Ectodermal cell (in vitro differentiated cells): ENCODE results near the gene ZC3H7B. TPM values are rescaled to one million over a fixed set of nuclear protein-coding genes. Genes with fewer than 3 reads are reported as not detected.
"Not testable (repeated sequence)": the region's sequence is repeated elsewhere in the genome, so short reads cannot be mapped to it uniquely, and the experiment has no call there.

Experiments
- H3K27ac ChIP-seq: 2 replicates; pipeline ENCODE4 v1.7.0; 2013; ENCODE audit warnings: mild to moderate bottlenecking, low read depth, low read length; ENCODE audit not compliant: insufficient read depth, poor library complexity, severe bottlenecking
- H3K27me3 ChIP-seq: 2 replicates; pipeline ENCODE4 v1.7.0; 2013; ENCODE audit warnings: mild to moderate bottlenecking, low read length; ENCODE audit not compliant: insufficient read depth, control insufficient read depth, poor library complexity, severe bottlenecking
- H3K36me3 ChIP-seq: one replicate; pipeline ENCODE4 v1.7.0; 2013; ENCODE audit warnings: low read length; ENCODE audit not compliant: control insufficient read depth, insufficient read depth
- H3K4me1 ChIP-seq: one replicate; pipeline ENCODE4 v1.7.0; 2013; ENCODE audit warnings: low read length; ENCODE audit not compliant: control insufficient read depth, insufficient read depth
- H3K4me3 ChIP-seq: 2 replicates; pipeline ENCODE4 v1.7.0; 2013; ENCODE audit warnings: low read depth, low read length, control low read depth; ENCODE audit not compliant: insufficient read depth
- H3K9me3 ChIP-seq: 2 replicates; pipeline ENCODE4 v1.7.0; 2013; ENCODE audit warnings: mild to moderate bottlenecking, low read length, moderate library complexity; ENCODE audit not compliant: control insufficient read depth
- WGBS, 2 experiments: methylation state at CpG; one replicate each; pipeline ENCODE4 v1.1.7; 2013; ENCODE audit warnings: missing lambda C conversion rate in 2 of 2; 5-methylcytosine and 5-hydroxymethylcytosine counted together
- polyA plus RNA-seq, 4 experiments: library from polyadenylated mRNA; stranded (reverse); fragments of 50-300 nt; gene quantifications; one replicate each; pipeline ENCODE4 v1.2.3, GENCODE V29; 2013

The ZC3H7B gene
- polyA plus RNA-seq (2013, experiment 1 of 4): 69.3 TPM
- 66.1 TPM for polyA plus RNA-seq (2013, experiment 2 of 4)
- 44.7 TPM for polyA plus RNA-seq (2013, experiment 3 of 4)
- 49.9 TPM for polyA plus RNA-seq (2013, experiment 4 of 4)

- 0 to 1% methylated on average over 69 to 72 of the region's 74 CpGs for WGBS, 2 experiments
- peak within 1 kb of the TSS; percentile 26 for H3K27ac ChIP-seq
- no peaks in the 10 kb centered on the region for H3K9me3 ChIP-seq
- H3K4me3 ChIP-seq: peak within 1 kb of the TSS; percentile 86
- H3K27me3 ChIP-seq: no peaks in the 10 kb centered on the region
- peaks cover 13% of the 10 kb centered on the region for H3K4me1 ChIP-seq
- H3K36me3 ChIP-seq: no peaks in the 10 kb centered on the region
These were observed at the start of gene ZC3H7B for GRCh38 chr22:41301085-41302020. ZC3H7B (plus strand) TSS chr22:41301525; CDS start chr22:41320661, 19,136 bp downstream.

GRCh38 chr22:41252365-41252764 is 49.0 kb upstream of the ZC3H7B start:
- H3K9me3 ChIP-seq: no peaks in the 10 kb centered on the region
- H3K4me1 ChIP-seq: peaks cover 4% of the 10 kb centered on the region
- no peak overlapping the region for H3K4me3 ChIP-seq
- peaks cover 57% of the 10 kb centered on the region for H3K36me3 ChIP-seq
- H3K27ac ChIP-seq: no peak overlapping the region
- WGBS, 2 experiments: 96 to 97% methylated on average over 8 of the region's 8 CpGs
- H3K27me3 ChIP-seq: no peaks in the 10 kb centered on the region

- 94 to 95% methylated on average over 7 of the region's 7 CpGs for WGBS, 2 experiments
- no peaks in the 10 kb centered on the region for H3K27me3 ChIP-seq
- no peak overlapping the region for H3K4me3 ChIP-seq
- peaks cover 8% of the 10 kb centered on the region for H3K4me1 ChIP-seq
- H3K9me3 ChIP-seq: no peaks in the 10 kb centered on the region
- no peak overlapping the region for H3K27ac ChIP-seq
- peaks cover 64% of the 10 kb centered on the region for H3K36me3 ChIP-seq
These were observed 47.1 kb upstream of the ZC3H7B start for GRCh38 chr22:41254230-41254629.

DNA sequence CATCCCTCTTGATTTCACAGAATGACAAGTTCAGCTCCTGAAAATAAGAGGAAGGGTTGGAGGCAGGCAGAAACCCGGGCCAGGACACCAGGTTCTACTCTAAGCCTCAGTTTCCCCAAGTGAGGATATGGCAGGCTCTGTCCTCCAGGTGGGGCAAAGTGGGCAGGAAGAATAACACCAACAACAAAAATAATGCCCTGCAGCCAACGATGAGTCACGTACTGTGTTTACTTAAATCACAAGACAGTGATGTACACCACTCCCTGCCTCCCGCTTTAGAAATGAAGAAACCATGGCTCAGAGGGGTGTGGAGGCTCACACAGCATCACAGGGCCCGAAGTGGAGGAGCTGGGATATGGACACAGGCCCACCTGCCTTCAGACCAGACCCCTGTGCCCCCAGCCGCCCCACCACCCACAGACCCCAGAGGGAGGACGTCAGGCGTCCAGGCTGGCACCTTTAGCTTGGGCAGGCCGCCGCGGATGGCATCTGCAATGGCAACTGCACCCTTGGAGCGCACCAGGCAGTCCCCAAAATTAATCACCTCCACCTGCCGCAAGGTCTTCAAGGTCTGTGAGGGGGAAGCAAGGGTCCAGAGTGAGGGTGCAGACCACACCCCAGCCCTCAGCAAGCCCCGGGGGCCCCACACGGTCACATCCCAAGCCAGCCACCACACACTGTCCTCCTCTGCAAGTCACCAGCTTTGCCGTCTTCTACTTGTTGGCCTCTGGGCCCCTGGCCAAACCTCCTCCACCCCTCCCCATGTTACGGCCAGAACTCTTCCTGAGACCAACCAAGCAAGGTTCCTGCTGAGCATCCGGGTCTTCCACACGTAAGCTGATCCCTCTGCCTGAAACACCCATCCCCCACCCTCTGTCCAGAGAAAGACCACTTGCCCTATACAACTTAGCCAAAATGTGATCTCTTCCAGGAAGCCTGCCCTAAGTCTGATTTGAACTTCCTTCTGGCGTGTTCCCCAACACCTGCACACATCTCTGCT is 44.8 kb upstream of the ZC3H7B start:
- WGBS, 2 experiments: 82 to 83% methylated on average over 20 of the region's 20 CpGs
- Histone ChIP-seq H3K4me3 (no peak overlapping the region), H3K27me3 (no peaks in the 10 kb centered on the region), H3K27ac (no peak overlapping the region), H3K36me3 (peaks cover 65% of the 10 kb centered on the region), H3K9me3 (no peaks in the 10 kb centered on the region), H3K4me1 (peaks cover 8% of the 10 kb centered on the region)

DNA sequence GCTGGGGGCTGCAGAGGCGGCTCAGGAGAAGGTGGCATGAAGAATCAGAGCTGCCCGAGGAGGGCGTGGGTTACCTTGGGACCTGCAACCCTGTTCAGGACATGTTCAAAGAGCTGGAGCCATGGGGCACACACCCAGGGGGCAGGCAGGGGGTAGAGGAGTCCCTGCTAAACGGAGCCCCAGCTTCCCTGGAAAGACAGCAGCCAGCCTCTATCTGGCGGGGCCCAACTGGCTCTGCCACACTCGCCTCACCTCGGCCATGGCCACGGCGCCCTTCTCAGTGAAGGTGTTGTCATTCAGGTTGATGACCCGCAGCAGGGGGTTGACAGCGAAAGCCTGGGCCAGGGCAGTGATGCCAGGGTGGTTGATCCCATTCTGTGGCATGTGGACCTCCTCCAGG is 43.6 kb upstream of the ZC3H7B start:
- Histone ChIP-seq H3K36me3 (peaks cover 74% of the 10 kb centered on the region), H3K4me3 (no peak overlapping the region), H3K4me1 (peaks cover 8% of the 10 kb centered on the region), H3K27me3 (no peaks in the 10 kb centered on the region), H3K9me3 (no peaks in the 10 kb centered on the region), H3K27ac (no peak overlapping the region)
- 93 to 95% methylated on average over 11 of the region's 11 CpGs for WGBS, 2 experiments

DNA sequence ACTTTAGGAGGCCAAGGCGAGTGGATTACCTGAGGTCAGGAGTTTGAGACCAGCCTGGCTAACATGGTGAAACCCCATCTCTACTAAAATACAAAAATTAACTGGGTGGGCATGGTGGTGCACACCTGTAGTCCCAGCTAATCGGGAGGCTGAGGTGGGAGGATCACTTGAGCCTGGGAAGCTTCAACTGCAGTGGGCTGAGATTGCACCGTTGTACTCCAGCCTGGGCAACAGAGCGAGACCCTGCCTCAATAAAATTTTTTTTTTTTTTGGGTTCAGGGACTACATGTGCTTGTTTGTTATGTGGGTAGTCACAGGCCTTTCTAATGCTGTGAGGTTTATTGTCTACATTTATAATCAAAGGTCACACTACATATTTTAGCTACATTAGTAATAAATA is 41.6 kb upstream of the ZC3H7B start:
- H3K27me3 ChIP-seq, H3K9me3 ChIP-seq, H3K27ac ChIP-seq, H3K4me3 ChIP-seq, H3K4me1 ChIP-seq: not testable (repeated sequence)
- WGBS, 2 experiments: 91 to 96% methylated on average over 4 of the region's 4 CpGs
- H3K36me3 ChIP-seq: peaks cover 72% of the 10 kb centered on the region

GRCh38 chr22:41260871-41261270 is 40.5 kb upstream of the ZC3H7B start:
- Histone ChIP-seq H3K9me3 (no peaks in the 10 kb centered on the region), H3K4me3 (no peak overlapping the region), H3K4me1 (peaks cover 8% of the 10 kb centered on the region), H3K36me3 (peaks cover 72% of the 10 kb centered on the region), H3K27me3 (no peaks in the 10 kb centered on the region), H3K27ac (no peak overlapping the region)
- 96% methylated on average over 7 of the region's 7 CpGs for WGBS, 2 experiments

DNA sequence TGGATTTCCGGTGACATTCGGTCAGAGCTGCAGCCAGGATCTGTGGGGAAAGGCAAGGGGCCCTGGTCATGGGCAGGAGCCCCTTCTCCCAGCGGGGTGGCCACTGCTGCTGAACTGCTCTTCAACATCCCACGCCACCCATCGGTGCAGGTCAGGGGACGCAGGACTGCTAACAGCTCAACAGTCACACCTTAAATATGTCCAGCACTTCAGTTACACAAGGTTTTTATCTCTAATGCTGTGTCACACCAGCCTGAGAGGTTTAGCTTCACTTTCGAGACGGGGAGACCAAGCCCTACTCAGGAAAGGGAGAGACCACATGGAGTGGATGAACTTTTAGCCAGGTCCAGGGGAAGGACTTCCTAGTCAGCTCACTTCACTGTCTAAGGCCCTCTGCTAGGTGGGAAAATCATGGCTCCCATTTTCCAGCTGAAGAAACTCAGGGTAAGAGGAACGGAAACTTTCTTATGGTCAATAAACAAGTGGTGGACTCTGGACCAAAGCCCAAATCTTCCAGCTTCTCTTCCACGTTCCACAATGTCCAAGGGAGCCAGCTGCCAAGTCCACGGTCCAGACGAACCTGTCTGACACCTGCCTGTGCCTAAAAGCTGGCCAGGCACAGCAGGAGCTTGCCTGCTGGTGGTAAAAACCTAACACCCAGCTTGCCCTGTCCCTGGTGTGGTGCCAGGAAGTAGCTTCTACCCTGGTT is 39.6 kb upstream of the ZC3H7B start:
- WGBS, 2 experiments: 92 to 94% methylated on average over 12 of the region's 12 CpGs

DNA sequence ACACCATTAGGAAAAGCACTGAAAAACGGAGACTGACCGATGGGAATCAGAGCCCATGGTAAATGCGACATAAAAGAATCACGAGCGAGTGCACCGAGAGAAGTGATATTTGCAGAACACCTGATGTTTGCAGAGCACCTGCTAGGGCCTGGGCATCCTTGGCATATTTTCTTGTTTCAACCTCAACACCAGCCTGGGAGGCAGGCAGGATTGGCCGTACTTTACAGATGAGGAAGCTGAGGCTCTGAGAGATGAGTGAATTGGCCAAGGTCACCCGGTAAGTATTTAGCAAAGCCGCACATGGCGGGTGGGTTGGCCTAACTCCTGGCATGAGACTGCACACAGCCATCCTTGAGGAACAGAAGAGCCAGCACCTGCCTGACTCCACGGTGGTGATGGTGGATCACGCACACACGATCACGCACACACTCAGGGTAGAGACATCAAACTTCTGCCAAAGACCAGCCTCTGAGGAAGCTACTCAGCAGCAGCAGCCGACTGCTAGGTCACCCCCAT is 39.0 kb upstream of the ZC3H7B start:
- 96 to 97% methylated on average over 15 of the region's 15 CpGs for WGBS, 2 experiments
- no peak overlapping the region for H3K27ac ChIP-seq
- H3K36me3 ChIP-seq: peaks cover 70% of the 10 kb centered on the region
- no peaks in the 10 kb centered on the region for H3K9me3 ChIP-seq
- H3K27me3 ChIP-seq: no peaks in the 10 kb centered on the region
- no peak overlapping the region for H3K4me3 ChIP-seq
- peaks cover 4% of the 10 kb centered on the region for H3K4me1 ChIP-seq

More for the DNA sequence above, 39.6 kb upstream of the ZC3H7B start:
- Histone ChIP-seq H3K4me3 (no peak overlapping the region), H3K27me3 (no peaks in the 10 kb centered on the region), H3K36me3 (peaks cover 67% of the 10 kb centered on the region), H3K9me3 (no peaks in the 10 kb centered on the region), H3K27ac (no peak overlapping the region), H3K4me1 (peaks cover 8% of the 10 kb centered on the region)
